ENCODE data around the gene CDC14A. TPM values are rescaled to one million over a fixed set of nuclear protein-coding genes. Genes with fewer than 3 reads are reported as not detected.

The CDC14A gene
- total and polyA plus RNA-seq, 2 of the 8 experiments (the other 6 are each of a cell fraction or from before 2014, with no cell fraction given): 3.2 to 8.9 TPM

DNA sequence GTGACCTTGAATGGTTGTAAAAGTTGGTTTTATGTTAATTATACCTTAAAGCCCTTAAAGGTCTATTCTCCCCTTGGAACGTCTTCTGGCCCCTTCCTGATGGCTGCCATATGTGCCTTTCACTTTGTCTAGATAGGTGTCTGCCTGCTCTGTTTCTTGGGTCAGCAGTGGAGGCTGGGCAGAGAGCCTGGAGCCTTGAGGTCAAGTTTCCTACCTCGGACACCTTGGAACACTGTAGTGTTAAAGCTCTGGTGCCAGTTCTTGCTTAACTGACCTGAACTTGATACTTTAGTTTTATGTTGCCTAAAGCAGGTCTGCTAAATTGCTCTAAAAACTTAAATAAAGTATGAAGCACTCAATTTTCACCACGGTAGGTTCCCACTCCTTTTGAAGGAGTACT is 86.5 kb downstream of the CDC14A start:
- H2BK15ac ChIP-seq (ENCODE audit: low read length): no peak overlapping the region
- H3K27ac ChIP-seq (ENCODE audit: low read depth, low read length): no peak overlapping the region
- H3K36me3 ChIP-seq (ENCODE audit: control insufficient read depth in 2 of 4, insufficient read depth in 4 of 4, low read length in 3 of 4): no peaks in the 10 kb centered on the region; a peak in 1 of 8 replicates
- H3K9ac ChIP-seq (replicated peaks in 1 of 4; ENCODE audit: extremely low read depth in 1 of 4, low read depth in 3 of 4, low read length in 3 of 4): no peak overlapping the region
- H2AK5ac ChIP-seq (ENCODE audit: low read depth, low read length): no peak overlapping the region
- H4K20me1 ChIP-seq (replicated peaks in 1 of 2; ENCODE audit: control insufficient read depth in 1 of 2, insufficient read depth in 2 of 2, low read length in 2 of 2): no peaks in the 10 kb centered on the region
- DNase-seq (ENCODE audit: low read depth in 1 of 2, low spot score in 2 of 2) (no peak), FAIRE-seq (no peak)
- H2BK20ac ChIP-seq (ENCODE audit: low read length): no peak overlapping the region
- no peak overlapping the region for H2AFZ ChIP-seq (ENCODE audit: low read length)
- H3K79me1 ChIP-seq (ENCODE audit: low read depth, low read length): no peaks in the 10 kb centered on the region
- no peak overlapping the region for H4K5ac ChIP-seq (ENCODE audit: insufficient read length, low read depth, low read length)
- H3K79me2 ChIP-seq (ENCODE audit: control insufficient read depth in 1 of 2, insufficient read depth in 2 of 2, low read length in 2 of 2): no peaks in the 10 kb centered on the region; a peak in 1 of 4 replicates
- no peak overlapping the region for H4K8ac ChIP-seq (ENCODE audit: extremely low read depth, insufficient read depth, low read length)
- H3K18ac ChIP-seq (ENCODE audit: extremely low read depth, low read length): no peak overlapping the region
- no peak overlapping the region for H3K23ac ChIP-seq (ENCODE audit: insufficient read length)
- H3K9me3 ChIP-seq (ENCODE audit: insufficient read depth in 2 of 2, low read depth in 1 of 2, low read length in 1 of 2): no peaks in the 10 kb centered on the region
- H3K4me2 ChIP-seq (ENCODE audit: insufficient read depth in 1 of 2, low read depth in 2 of 2, low read length in 2 of 2): no peak overlapping the region
- H2BK5ac ChIP-seq (ENCODE audit: low read depth, low read length): no peak overlapping the region
- ChIA-PET CTCF (ENCODE audit: partially characterized antibody) (interaction anchor here (0.9 to 2.8 kb wide), 4 partner anchors 15 to 233 kb away, joined by 3 to 11 read pairs (median 5); no protein-coding TSS in a partner anchor), POLR2A (ENCODE audit: partially characterized antibody) (no interaction called here)
- H4K91ac ChIP-seq (replicated peaks; ENCODE audit: insufficient read length, low read length): no peak overlapping the region
- no peak overlapping the region for H2BK12ac ChIP-seq (ENCODE audit: low read depth, low read length)
- no peak overlapping the region for H3K4ac ChIP-seq (replicated peaks; ENCODE audit: insufficient read length, low read depth, low read length)
- no peaks in the 10 kb centered on the region for H3K27me3 ChIP-seq (replicated peaks in 1 of 4; ENCODE audit: control insufficient read depth in 3 of 4, extremely low read depth in 1 of 4, insufficient read depth in 3 of 4, low read length in 3 of 4)
- H3K14ac ChIP-seq (ENCODE audit: insufficient read length): no peak overlapping the region
- H3K4me3 ChIP-seq (ENCODE audit: extremely low read depth in 1 of 4, insufficient read depth in 2 of 4, low read depth in 3 of 4, low read length in 4 of 4): no peak overlapping the region
- no peak overlapping the region for H3K56ac ChIP-seq (replicated peaks; ENCODE audit: insufficient read length, low read depth, low read length)
- H3K23me2 ChIP-seq (ENCODE audit: low read depth, low read length): no peaks in the 10 kb centered on the region
- peaks cover 0 to 16% (median 3%) of the 10 kb centered on the region in 4 experiments; a peak in 6 of 7 replicates for H3K4me1 ChIP-seq (replicated peaks in 1 of 4; ENCODE audit: control insufficient read depth in 3 of 4, insufficient read depth in 4 of 4, low read length in 3 of 4)
- H2BK120ac ChIP-seq (replicated peaks; ENCODE audit: low read depth, low read length): no peak overlapping the region
- 88% methylated on average over 3 of the region's 3 CpGs; no CpG with 5 or more reads in 1 of the 2 experiments for WGBS, 2 experiments (ENCODE audit: extremely low coverage in 1 of 2, insufficient coverage in 1 of 2, insufficient read length in 1 of 2, insufficient replicate concordance in 2 of 2, low coverage in 1 of 2, low lambda C conversion rate in 2 of 2, missing lambda C conversion rate in 1 of 2)
- TF ChIP-seq MAFK (IDR thresholded peaks at IDR 0.05; ENCODE audit: low read depth, low read length): no peak
- TF ChIP-seq SIX5 (IDR thresholded peaks at IDR 0.05; ENCODE audit: low read depth, low read length): no peak
- TF ChIP-seq KDM5A (IDR thresholded peaks at IDR 0.05; ENCODE audit: low read length): no peak
- TF ChIP-seq HDAC2 (IDR thresholded peaks at IDR 0.05; ENCODE audit: borderline replicate concordance in 1 of 2, low read depth in 2 of 2, low read length in 2 of 2): no peak
- no peak for TF ChIP-seq POU5F1 (IDR thresholded peaks at IDR 0.05; ENCODE audit: low read depth, low read length)
- TF ChIP-seq SAP30 (IDR thresholded peaks at IDR 0.05; ENCODE audit: insufficient read depth, insufficient replicate concordance, low read length): no peak
- TF ChIP-seq POLR2A (IDR thresholded peaks at IDR 0.05; ENCODE audit: control extremely low read depth in 1 of 2, low read depth in 2 of 2, low read length in 2 of 2): no peak
- no peak for TF ChIP-seq FOSL1 (IDR thresholded peaks at IDR 0.05; ENCODE audit: insufficient read depth, low read depth, low read length)
- TF ChIP-seq JUN (IDR thresholded peaks at IDR 0.05; ENCODE audit: low read depth, low read length): no peak
- no peak for TF ChIP-seq KDM4A (IDR thresholded peaks at IDR 0.05; ENCODE audit: low read depth, low read length, severe bottlenecking)
- no peak for TF ChIP-seq BACH1 (IDR thresholded peaks at IDR 0.05; ENCODE audit: low read length)
- no peak for TF ChIP-seq CBX5 (IDR thresholded peaks at IDR 0.05; ENCODE audit: low read depth, low read length)
- TF ChIP-seq, protein P1, sequence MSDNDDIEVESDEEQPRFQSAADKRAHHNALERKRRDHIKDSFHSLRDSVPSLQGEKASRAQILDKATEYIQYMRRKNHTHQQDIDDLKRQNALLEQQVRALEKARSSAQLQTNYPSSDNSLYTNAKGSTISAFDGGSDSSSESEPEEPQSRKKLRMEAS (IDR thresholded peaks at IDR 0.05): no peak
- no peak for TF ChIP-seq TAF1 (IDR thresholded peaks at IDR 0.05; ENCODE audit: low read depth, low read length)
- no peak for TF ChIP-seq SIN3A (conservative IDR thresholded peaks at IDR 0.05 in 1 of 2, IDR thresholded peaks at IDR 0.05 in 1 of 2; ENCODE audit: low read depth in 1 of 2, low read length in 2 of 2)

Measured in H1 (cell line).